Measurements from ENCODE around the gene RNFT2.

Gene RNFT2

DNA sequence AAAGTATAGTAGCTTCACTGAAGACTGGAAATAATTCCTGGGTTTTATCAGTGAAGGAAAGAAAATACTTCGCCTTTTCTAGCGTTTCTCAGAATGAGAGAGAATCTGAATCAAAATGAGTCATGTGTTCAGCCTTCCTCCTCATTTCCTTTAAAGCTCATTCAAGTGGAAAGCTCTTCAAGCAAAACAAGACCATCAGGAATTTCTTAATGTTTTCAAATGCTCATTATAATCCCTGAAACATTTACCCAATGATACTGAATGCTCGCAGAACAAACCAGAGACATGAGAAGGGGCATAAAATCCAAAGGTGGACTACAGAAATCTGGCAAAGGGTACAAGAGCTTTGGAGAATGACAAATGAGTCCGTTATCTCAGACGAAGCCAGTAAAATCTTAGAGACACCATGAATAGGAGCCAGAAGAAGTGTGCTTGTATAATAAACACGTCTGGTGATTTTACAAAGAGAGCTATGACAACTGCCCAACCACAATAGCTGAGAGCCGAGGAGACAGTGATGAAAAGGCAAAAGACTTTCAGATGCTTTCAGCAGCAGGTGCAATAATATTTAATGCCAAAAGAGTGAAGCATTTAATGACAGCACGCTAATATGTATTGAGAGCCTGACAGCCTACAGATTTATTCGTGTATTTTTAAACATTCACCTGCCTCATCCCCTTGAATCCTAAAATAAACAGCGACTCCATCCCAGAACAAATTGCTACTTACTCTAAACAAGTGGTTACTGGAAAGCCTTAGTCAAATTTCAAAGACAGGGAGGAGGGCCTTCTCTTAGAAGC, 19.3 kb upstream of the RNFT2 start:
- TF ChIP-seq, protein P1, sequence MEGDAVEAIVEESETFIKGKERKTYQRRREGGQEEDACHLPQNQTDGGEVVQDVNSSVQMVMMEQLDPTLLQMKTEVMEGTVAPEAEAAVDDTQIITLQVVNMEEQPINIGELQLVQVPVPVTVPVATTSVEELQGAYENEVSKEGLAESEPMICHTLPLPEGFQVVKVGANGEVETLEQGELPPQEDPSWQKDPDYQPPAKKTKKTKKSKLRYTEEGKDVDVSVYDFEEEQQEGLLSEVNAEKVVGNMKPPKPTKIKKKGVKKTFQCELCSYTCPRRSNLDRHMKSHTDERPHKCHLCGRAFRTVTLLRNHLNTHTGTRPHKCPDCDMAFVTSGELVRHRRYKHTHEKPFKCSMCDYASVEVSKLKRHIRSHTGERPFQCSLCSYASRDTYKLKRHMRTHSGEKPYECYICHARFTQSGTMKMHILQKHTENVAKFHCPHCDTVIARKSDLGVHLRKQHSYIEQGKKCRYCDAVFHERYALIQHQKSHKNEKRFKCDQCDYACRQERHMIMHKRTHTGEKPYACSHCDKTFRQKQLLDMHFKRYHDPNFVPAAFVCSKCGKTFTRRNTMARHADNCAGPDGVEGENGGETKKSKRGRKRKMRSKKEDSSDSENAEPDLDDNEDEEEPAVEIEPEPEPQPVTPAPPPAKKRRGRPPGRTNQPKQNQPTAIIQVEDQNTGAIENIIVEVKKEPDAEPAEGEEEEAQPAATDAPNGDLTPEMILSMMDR (conservative IDR thresholded peaks at IDR 0.05; ENCODE audit: low read length): no peak
- peak; percentile 49 for DNase-seq (ENCODE audit: low read depth)
- H3K4me3 ChIP-seq (ENCODE audit: low read length): no peak overlapping the region

DNA sequence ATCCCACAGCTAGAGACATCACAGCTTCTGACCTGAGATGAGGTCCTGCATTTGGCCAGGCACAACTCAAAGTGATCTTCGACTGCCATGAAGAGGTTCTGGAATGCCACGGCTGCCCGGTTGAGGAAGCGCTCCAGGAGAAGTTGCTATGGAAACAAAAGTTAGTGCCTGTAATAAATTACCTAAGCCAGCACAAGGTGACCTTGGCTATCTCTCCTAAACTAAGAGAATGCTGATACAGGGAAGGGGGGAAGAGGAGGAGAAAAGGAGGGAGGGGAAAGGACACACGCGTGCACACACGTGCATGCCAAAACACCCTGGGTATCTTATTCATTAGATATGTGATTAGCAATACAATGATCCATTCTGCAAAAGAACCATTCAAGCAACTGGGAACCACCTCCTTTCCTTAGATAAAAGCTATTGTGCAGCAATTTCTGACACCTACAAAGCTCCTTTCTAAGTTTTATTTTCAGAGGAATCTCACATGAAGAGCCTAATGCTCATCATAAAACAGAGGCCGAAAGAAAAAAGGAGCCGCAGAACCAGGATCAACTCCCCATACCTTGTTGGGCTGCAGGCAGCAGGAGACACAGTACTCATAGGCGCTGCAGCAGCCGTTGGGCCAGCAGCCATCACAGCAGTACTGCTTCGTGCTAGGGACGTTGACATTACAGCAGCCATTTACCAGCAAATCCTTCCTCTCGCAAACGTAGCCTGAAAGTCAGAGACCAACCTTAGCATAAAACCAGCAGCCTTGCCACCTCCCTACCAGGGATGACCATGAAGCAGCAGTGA, 18.2 kb upstream of the RNFT2 start:
- DNase-seq (ENCODE audit: low read depth): no peak
- no peak overlapping the region for H3K4me3 ChIP-seq (ENCODE audit: low read length)
- TF ChIP-seq, protein P1 (conservative IDR thresholded peaks at IDR 0.05; ENCODE audit: low read length): no peak

DNA sequence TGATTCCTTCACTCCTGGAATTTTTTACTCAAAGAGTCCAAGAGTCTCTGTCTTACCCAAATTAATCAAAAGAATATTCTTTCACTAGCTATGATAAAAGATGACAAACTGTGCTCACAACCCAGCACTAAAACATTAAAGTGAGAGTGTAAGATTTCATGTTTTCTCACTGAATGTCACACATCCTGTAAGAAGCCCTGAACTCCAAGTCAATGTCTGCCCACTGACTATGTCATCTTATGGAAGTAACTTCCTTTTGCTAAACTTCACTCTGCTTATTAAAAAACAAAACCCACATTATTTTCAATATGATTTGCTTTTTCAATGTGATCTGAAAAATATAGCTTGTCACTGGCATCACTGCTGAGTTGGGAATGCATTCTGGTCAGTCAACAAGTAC, 15.9 kb upstream of the RNFT2 start:
- TF ChIP-seq, protein P1 (conservative IDR thresholded peaks at IDR 0.05; ENCODE audit: low read length): no peak
- no peak for DNase-seq (ENCODE audit: low read depth)

DNA sequence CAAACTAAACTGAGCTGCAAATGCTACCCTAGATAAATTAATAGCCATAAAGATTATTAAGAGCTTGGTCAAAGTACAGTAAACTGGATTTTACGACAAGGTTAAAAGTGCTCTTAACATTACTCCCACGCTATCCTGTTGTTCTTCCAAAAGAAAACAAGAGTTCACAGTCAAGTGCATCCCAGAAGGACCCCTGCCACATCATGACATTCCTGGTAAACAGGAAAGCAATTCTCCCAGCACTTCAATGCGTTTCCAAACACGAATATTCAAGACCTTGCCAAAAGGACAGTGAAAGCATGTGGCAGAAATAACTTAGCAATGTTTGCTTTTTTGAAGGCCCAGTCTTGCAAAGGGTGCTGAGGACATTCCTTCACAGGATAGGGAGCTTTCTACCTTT, 11.4 kb upstream of the RNFT2 start:
- H3K4me3 ChIP-seq (ENCODE audit: low read length): no peak overlapping the region
- TF ChIP-seq, protein P1 (conservative IDR thresholded peaks at IDR 0.05; ENCODE audit: low read length): no peak
- peak; percentile 30 for DNase-seq (ENCODE audit: low read depth)

More for the DNA sequence above, 15.9 kb upstream of the RNFT2 start:
- no peak overlapping the region for H3K4me3 ChIP-seq (ENCODE audit: low read length)

DNA sequence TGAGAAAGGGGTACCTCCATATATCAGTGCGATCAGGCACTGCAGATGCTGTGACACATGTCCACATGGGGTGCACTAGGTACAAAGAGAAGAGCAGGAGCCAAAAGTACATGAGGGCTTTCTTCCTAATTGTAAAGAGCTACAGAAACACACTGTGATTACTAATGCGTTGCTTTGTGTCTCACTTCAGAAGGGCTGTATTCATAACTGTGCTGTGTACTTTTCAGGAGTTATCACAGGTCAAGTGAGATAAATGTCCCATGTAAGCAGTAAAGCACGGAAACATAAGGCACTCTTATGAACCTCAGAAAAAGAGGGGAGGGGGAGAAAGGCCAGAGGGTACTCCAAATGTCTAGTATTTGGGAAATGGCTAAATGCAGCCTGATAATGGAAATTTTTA, 10.9 kb upstream of the RNFT2 start:
- DNase-seq (ENCODE audit: low read depth): no peak
- no peak overlapping the region for H3K4me3 ChIP-seq (ENCODE audit: low read length)
- TF ChIP-seq, protein P1 (conservative IDR thresholded peaks at IDR 0.05; ENCODE audit: low read length): no peak

DNA sequence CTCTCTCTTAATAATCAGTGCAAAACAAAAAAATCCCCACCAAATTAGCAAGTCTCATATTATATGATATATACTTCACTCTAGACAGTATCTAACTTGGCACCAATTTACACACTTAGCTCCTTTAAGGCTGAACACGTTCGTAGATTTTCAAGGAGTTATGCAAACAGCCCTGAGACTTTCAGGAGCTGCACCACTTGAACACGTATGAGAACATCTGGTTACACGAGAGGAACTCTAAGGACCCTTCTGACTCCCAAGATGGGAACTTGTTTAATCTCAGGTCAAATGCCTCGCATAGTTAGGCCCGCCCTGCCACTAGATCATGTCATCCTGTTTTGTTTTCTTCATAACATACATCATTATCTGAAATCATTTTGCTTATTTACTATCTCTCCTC, 10.2 kb upstream of the RNFT2 start:
- no peak for DNase-seq (ENCODE audit: low read depth)
- no peak overlapping the region for H3K4me3 ChIP-seq (ENCODE audit: low read length)
- TF ChIP-seq, protein P1 (conservative IDR thresholded peaks at IDR 0.05; ENCODE audit: low read length): no peak
